GM18511 (cell line): ENCODE results near the gene PSMC4.

Experiments
- ATAC-seq: cut with Tn5 transposase; IDR thresholded peaks from one replicate; pipeline ENCODE4 v1.9.1; 2021; ENCODE audit warnings: mild to moderate bottlenecking, moderate library complexity; ENCODE audit not compliant: unreplicated experiment

PSMC4 gene

GRCh38 chr19:39987167-39987566 lies 16.2 kb downstream of the PSMC4 start:
- ATAC-seq = no peak

GRCh38 chr19:39987596-39987995 lies 16.6 kb downstream of the PSMC4 start:
- no peak for ATAC-seq

GRCh38 chr19:39993605-39994004 lies 22.6 kb downstream of the PSMC4 start:
- ATAC-seq = no peak

- no peak for ATAC-seq
These were observed 23.4 kb downstream of the PSMC4 start for GRCh38 chr19:39994361-39994760.

- no peak for ATAC-seq
These were observed 24.8 kb downstream of the PSMC4 start for GRCh38 chr19:39995794-39996193.

GRCh38 chr19:39996218-39996810 lies 25.3 kb downstream of the PSMC4 start:
- ATAC-seq = peak; percentile 44

GRCh38 chr19:39996811-39997637 lies 26.1 kb downstream of the PSMC4 start, which contains the start of gene ZNF546:
TSS of gene ZNF546 (plus strand) at chr19:39997060. CDS start at chr19:39998327, 1,267 bp downstream.
- ATAC-seq = peak; percentile 92

GRCh38 chr19:39997638-39998216 lies 26.8 kb downstream of the PSMC4 start:
- ATAC-seq = no peak

- no peak for ATAC-seq
These were observed 27.5 kb downstream of the PSMC4 start for GRCh38 chr19:39998501-39998900.

GRCh38 chr19:40005691-40006272 lies 34.8 kb downstream of the PSMC4 start:
- ATAC-seq = no peak

- no peak for ATAC-seq
These were observed 35.3 kb downstream of the PSMC4 start for GRCh38 chr19:40006273-40006691.

GRCh38 chr19:40009674-40010073 lies 38.7 kb downstream of the PSMC4 start:
- no peak for ATAC-seq

- no peak for ATAC-seq
These were observed 43.0 kb downstream of the PSMC4 start for GRCh38 chr19:40013991-40014390.

- ATAC-seq = no peak
These were observed 53.0 kb downstream of the PSMC4 start for GRCh38 chr19:40023969-40024368.

- ATAC-seq = no peak
These were observed 55.1 kb downstream of the PSMC4 start for GRCh38 chr19:40025938-40026596.

- ATAC-seq = no peak
These were observed 55.6 kb downstream of the PSMC4 start for GRCh38 chr19:40026597-40026970.
